ENCODE data around the gene DUSP22.
"Not testable (repeated sequence)": the region's sequence is repeated elsewhere in the genome, so short reads cannot be mapped to it uniquely, and the experiment has no call there.

DUSP22 gene

GRCh38 chr6:363291-363690, 71.0 kb downstream of the DUSP22 start:
- DNase-seq (ENCODE audit: low read depth, low spot score): no peak

- no peak for DNase-seq (ENCODE audit: low read depth, low spot score)
Observed at GRCh38 chr6:363909-364308, 71.6 kb downstream of the DUSP22 start.

- DNase-seq (ENCODE audit: low read depth, low spot score): no peak
Observed at GRCh38 chr6:364609-365540, 72.6 kb downstream of the DUSP22 start.

GRCh38 chr6:365835-366234, 73.5 kb downstream of the DUSP22 start:
- no peak for DNase-seq (ENCODE audit: low read depth, low spot score)

GRCh38 chr6:366389-367297, 74.4 kb downstream of the DUSP22 start:
- no peak for DNase-seq (ENCODE audit: low read depth, low spot score)

- no peak for DNase-seq (ENCODE audit: low read depth, low spot score)
Observed at GRCh38 chr6:367298-367794, 75.1 kb downstream of the DUSP22 start.

- DNase-seq (ENCODE audit: low read depth, low spot score): no peak
Observed at GRCh38 chr6:367891-368630, 75.8 kb downstream of the DUSP22 start.

GRCh38 chr6:369559-370431, 77.5 kb downstream of the DUSP22 start:
- DNase-seq (ENCODE audit: low read depth, low spot score): no peak

- no peak for DNase-seq (ENCODE audit: low read depth, low spot score)
Observed at GRCh38 chr6:370555-370954, 78.3 kb downstream of the DUSP22 start.

- not testable (repeated sequence) for DNase-seq (ENCODE audit: low read depth, low spot score)
Observed at GRCh38 chr6:371851-372250, 79.6 kb downstream of the DUSP22 start.

- no peak for DNase-seq (ENCODE audit: low read depth, low spot score)
Observed at GRCh38 chr6:372336-372911, 80.1 kb downstream of the DUSP22 start.

GRCh38 chr6:373031-373430, 80.7 kb downstream of the DUSP22 start:
- no peak for DNase-seq (ENCODE audit: low read depth, low spot score)

- no peak for DNase-seq (ENCODE audit: low read depth, low spot score)
Observed at GRCh38 chr6:373773-374724, 81.8 kb downstream of the DUSP22 start.

- no peak for DNase-seq (ENCODE audit: low read depth, low spot score)
Observed at GRCh38 chr6:374956-375355, 82.7 kb downstream of the DUSP22 start.

GRCh38 chr6:376827-377640, 84.7 kb downstream of the DUSP22 start:
- no peak for DNase-seq (ENCODE audit: low read depth, low spot score)

- DNase-seq (ENCODE audit: low read depth, low spot score): not testable (repeated sequence)
Observed at GRCh38 chr6:377641-378020, 85.3 kb downstream of the DUSP22 start.

GRCh38 chr6:378090-378957, 86.0 kb downstream of the DUSP22 start:
- no peak for DNase-seq (ENCODE audit: low read depth, low spot score)

Measured in activated naive CD8-positive, alpha-beta T cell treated with anti-CD3 and anti-CD28 coated beads, Interleukin-2, amount 50 U/mL, for 16 hours (primary cell).